H7 (cell line): ENCODE results near the gene BRF1. TPM values are rescaled to one million over a fixed set of nuclear protein-coding genes. Genes with fewer than 3 reads are reported as not detected.

Source experiments
- DNase-seq: peaks from one replicate; pipeline ENCODE4 v3.0.0; 2012
- H3K27me3 ChIP-seq: 2 replicates; pipeline ENCODE4 v1.6.0; 2011; ENCODE audit warnings: mild to moderate bottlenecking, low read length; ENCODE audit not compliant: control insufficient read depth, insufficient read depth
- H3K36me3 ChIP-seq: replicated peaks from 2 replicates; pipeline ENCODE4 v1.5.1; 2011; ENCODE audit warnings: low read length; ENCODE audit not compliant: control insufficient read depth, insufficient read depth
- H3K4me3 ChIP-seq: 2 replicates; pipeline ENCODE4 v1.5.1; 2011; ENCODE audit warnings: low read depth, mild to moderate bottlenecking, control low read depth, low read length, moderate library complexity; ENCODE audit not compliant: insufficient read depth
- total RNA-seq: library from RNA; depleted of rRNA; stranded (reverse); fragments of >200 nt; shearing (Covaris generic); gene quantifications from 2 replicates; pipeline ENCODE4 v1.2.3, GENCODE V29; 2014

BRF1 gene
- total RNA-seq, 1 experiment from 2014 or later = 18.5 TPM

DNA sequence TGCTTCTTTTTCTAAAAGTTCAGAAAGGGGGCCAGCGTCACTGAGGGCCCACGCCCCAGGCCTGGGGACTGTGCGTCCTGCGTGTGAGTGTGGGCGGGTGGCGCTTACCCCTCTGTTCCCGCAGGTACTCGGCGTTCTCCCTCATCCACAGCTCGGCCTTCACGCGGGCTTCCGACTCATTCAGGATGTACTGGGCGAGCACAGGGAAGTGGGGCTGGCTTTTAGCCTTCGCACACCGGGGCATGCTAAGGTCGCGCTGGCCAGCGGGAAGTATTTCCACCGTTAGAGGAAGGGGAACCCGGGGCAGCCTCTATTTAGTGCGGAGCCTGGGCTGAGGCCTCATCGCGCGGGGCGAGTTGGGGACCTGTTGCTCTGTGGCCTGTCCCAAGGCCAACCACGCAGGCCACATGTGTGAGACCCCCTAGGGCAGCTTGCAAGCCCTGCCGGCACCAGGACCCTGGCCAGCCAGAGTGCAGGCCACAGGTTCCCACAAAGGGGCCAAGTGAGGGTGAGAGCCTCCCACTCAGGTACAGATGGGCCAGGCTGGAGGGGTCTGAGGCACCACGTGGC is 81.7 kb downstream of the BRF1 start:
- Histone ChIP-seq H3K4me3 (no peak overlapping the region), H3K36me3 (no peaks in the 10 kb centered on the region; the same call in 1 of the 2 replicates), H3K27me3 (no peaks in the 10 kb centered on the region)
- no peak for DNase-seq

DNA sequence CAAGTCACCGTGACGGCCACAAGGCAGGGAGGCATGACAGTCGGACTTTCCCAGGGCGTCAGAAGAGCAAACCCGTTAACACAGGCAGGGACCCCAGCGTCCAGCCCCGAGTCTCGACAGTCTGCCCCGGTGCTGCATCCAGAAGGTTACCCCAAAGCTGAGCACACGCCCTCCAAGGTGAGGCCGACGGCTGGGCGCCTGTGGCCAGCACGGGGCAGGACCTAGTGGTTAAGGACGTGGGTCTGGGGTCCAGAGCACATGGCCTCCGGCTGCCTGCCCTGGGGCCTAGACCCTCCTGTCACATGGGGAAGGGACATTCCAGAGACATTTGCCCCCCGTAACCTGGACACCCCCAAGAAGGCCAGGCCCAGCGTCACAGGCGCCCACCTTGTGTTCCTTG is 82.2 kb downstream of the BRF1 start:
- Histone ChIP-seq H3K27me3 (no peaks in the 10 kb centered on the region), H3K4me3 (no peak overlapping the region), H3K36me3 (no peaks in the 10 kb centered on the region; the same call in 1 of the 2 replicates)
- DNase-seq = no peak

DNA sequence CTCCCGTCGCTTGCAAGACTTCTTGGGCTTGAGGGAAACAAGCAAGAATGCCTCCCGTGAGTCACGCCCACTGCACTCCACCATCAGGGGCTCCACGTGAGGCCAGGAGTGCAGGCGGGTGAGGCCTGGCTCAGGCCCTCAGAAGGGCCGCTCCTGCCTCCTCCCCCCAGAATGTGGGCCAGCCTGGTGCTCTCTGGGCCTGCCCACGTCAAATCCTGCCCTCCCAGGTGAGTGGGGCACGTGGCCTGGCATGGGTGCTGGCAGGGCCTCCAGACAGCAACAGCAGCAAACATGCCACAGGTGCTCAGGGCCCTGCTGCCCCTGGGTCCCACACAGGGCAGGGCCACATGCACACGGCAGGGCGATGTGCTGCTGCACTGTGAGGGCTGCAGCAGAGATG is 83.0 kb downstream of the BRF1 start:
- Histone ChIP-seq H3K27me3 (no peaks in the 10 kb centered on the region), H3K4me3 (no peak overlapping the region), H3K36me3 (no peaks in the 10 kb centered on the region; the same call in 1 of the 2 replicates)
- DNase-seq = no peak

DNA sequence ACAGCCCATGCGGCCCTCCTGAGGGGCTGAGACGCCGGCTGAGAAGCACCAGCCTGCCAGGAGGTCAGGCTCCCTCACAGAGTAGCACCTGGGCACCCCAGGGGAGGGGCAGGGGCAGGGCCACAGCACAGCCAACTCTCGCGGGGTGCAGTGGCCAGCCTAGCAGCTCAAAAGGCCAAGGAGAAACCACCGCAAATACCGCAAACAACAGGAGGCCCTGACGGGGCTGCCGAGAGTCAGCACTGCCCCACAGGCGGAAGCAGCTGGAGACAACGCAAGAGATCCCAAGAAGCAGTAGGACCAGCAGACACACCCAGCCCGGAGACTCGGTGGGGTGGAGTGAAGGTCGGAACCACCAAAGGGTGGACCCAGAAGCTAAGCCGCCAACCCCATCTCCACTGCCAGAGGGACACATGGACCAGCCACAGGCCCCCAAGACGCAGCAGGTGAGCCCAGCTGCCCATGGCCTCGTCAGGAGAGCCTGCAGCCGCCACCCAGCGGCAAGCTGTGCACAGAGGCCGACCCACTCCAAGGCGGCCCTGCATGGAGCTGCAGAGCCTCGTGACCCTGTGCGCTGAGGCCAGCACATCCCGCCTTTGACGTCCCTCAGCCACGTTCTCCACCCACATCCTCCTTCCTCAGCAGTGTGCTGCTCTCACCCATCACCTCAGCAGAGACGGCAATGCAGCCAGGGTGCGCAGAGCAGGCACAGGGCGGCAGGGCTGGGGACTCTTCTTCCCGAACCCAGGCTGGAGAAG is 84.1 kb downstream of the BRF1 start:
- Histone ChIP-seq H3K27me3 (no peaks in the 10 kb centered on the region), H3K4me3 (no peak overlapping the region), H3K36me3 (no peaks in the 10 kb centered on the region; the same call in 1 of the 2 replicates)
- DNase-seq = no peak

DNA sequence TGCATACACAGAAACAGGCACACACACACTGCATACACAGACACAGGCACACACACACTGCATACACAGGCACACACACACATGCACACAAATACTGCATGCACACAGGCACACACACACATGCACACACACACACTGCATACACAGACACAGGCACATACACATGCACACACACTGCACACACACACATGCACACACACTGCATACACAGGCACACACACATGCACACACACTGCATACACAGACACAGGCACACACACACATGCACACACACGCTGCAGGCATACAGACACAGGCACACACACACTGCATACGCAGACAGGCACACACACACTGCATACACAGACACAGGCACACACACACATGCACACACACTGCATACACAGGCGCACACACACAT is 85.2 kb downstream of the BRF1 start:
- Histone ChIP-seq H3K4me3 (no peak overlapping the region), H3K27me3 (no peaks in the 10 kb centered on the region), H3K36me3 (no peaks in the 10 kb centered on the region; the same call in 1 of the 2 replicates)
- DNase-seq = no peak

DNA sequence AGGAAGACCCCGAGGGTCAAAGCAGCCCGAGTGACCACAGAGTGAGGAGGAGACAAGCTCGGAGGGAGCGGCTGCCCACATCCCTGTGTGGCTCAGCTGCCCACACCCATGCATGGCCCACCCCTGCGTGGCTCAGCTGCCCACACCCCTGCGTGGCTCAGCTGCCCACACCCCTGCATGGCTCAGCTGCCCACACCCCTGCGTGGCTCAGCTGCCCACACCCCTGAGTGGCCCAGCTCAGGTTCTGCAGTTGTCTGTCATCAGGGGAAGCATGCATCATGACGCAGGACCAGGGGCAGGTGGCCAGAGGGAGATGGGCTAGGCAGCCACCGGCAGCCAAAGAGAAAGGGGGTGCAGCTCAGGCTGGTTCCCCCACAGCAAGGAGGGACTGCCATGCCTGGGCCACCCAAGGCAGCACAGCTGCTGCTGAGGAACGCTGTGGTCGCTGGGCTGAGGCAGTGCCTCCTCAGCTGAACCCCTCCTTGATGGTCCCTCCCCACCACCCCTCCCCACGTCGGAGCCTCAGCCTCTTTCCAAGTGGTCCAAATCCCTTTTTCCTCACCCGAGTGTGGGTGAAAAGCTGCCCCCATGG is 86.4 kb downstream of the BRF1 start:
- no peaks in the 10 kb centered on the region; the same call in 1 of the 2 replicates for H3K36me3 ChIP-seq
- H3K27me3 ChIP-seq = no peaks in the 10 kb centered on the region
- H3K4me3 ChIP-seq = no peak overlapping the region
- no peak for DNase-seq

DNA sequence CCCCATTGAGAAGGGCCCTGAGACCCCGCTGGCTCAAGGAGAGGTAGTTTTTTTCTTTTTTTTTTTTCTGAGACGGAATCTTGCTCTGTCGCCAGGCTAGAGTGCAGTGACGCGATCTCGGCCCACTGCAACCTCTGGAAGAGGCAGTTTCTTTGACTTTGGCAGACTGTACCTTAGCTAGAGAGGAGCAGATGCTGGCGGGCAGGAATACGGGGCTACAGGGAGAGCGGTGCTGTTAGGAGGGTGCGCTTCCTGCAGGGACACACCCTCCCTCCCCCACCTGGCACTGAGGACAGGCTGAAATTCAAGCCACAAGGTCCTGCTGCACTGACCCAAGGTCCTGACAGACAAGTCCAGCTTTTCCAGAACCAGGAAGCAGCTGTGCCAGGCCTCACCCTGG is 87.4 kb downstream of the BRF1 start:
- no peak for DNase-seq
- H3K36me3 ChIP-seq = no peaks in the 10 kb centered on the region; the same call in 1 of the 2 replicates
- H3K4me3 ChIP-seq = no peak overlapping the region
- no peaks in the 10 kb centered on the region for H3K27me3 ChIP-seq

DNA sequence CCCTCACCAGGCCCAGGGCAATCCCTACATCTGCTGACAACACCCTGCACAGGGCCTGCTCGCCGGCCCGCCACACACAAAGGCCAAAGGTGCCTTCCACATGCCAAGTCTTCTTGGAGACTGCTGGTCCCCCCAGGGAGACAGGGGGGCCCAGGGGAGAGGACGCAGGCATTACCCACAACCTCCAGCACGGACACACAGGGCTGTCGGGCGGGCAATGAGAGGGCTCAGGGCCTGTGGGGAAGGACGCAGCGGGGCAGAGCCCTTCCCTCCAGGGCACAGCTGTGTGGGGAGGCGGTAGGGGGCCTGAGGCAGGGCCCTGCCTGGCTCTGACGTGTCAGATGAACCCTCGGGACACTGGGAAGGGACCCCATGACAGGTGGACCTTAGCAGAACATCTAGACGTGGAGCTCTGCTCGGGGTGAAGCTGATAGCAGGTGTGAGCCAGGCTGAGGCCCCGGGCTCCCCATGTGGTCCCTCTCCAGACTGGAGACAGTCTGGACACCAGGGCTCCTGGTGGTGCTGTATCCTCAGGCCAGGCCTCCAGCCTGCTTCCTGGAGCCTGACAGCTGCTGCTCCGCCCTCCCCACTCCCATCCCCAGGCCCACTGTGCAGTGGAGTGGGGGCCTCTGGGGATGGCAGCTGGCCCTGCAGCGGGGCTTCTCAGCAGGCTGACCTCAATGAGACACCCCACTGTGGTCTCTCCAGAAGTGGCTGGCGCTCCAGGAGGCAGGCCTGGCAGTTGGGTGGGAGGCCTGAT is 88.1 kb downstream of the BRF1 start:
- DNase-seq = no peak
- Histone ChIP-seq H3K27me3 (no peaks in the 10 kb centered on the region), H3K36me3 (no peaks in the 10 kb centered on the region; the same call in 1 of the 2 replicates), H3K4me3 (no peak overlapping the region)

DNA sequence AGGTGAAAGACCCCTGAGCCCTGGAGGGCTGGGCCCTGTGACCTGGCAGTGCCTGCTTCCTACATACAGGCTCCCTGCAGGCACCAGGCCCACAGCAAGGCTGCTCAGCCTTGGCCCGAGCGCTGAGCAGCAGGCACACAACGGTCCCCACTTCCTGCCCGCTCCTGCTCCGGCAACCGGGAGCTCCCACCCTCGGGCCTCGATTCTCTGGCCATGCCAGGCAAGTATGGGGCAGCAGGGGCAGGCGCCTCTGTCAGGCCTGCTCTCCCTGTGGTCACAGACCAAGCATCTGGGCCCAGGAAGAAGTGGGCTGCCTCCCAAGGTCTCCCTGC is 89.1 kb downstream of the BRF1 start:
- DNase-seq = no peak
- Histone ChIP-seq H3K27me3 (no peaks in the 10 kb centered on the region), H3K4me3 (no peak overlapping the region), H3K36me3 (no peaks in the 10 kb centered on the region; the same call in 1 of the 2 replicates)

DNA sequence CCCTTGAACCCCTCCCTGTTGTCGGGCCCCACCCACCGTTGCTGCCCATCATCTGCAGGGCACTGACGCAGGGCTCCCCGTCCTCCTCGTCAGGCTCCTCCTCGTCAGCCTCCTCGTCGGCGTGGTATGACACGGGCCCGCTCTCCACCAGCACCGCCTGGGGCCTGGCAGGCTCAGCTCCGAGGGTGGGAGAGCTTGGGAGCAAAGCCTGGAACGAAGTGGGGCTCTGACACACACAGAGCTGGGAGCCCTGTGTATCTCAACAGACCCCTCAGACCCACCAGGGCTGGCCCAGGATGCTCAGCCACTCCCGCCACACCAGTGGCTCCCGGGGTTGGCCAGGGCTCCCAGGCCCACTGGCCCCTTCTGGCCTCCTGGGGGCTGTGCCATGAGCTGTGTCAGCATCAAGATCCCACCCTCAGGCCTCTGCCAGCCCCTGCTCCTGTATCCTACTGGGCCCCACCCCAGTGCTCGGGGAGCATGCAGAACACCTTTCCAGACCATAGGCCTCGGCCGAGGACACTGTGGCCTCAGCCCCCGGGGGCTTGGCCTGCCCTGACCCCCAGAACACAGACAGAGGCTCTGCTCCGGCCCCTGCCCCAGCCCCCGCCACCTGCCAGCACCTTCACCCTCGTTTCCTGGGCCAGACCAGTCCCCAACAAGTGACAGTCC is 89.6 kb downstream of the BRF1 start:
- H3K27me3 ChIP-seq = no peaks in the 10 kb centered on the region

DNA sequence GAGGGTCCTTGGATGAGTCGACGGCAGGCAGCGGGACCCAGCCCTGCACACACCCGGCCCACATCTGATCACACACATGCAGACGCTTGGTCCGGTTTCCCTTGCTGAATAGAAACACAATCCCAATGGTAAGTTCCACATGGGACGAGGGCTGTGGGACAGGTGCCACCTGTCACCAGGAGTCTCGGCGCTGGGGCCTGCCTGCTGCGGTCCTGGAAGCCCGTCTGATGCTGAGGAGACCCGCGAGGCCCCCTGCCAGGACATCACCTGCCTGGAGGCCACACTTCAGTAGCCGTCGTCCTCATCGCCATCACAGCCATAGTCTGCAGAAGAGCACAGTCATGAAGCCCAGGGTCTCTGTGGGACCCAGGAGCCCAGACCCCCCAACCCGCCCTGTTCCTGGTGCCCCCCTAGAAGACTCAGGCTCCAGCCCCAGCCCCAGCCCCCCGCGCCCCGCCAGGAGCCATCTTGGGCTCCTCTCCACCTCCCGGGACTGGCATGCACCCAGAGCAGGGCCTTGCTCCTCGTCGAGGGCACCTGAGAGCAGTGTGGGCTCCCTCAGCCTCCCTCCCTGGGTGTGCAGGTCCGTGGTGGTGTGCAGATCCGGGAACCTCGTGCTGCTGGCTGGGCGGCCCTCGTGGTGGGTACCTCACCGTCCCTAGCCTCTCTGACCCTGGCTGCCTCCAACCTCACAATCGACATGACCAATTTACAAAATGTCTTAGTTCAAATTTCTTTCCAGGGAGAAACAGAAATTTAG is 90.4 kb downstream of the BRF1 start:
- Histone ChIP-seq H3K4me3 (no peak overlapping the region), H3K36me3 (no peaks in the 10 kb centered on the region; the same call in 1 of the 2 replicates), H3K27me3 (no peaks in the 10 kb centered on the region)
- no peak for DNase-seq

More for the DNA sequence above, 89.6 kb downstream of the BRF1 start:
- Histone ChIP-seq H3K4me3 (no peak overlapping the region), H3K36me3 (no peaks in the 10 kb centered on the region; the same call in 1 of the 2 replicates)
- no peak for DNase-seq

DNA sequence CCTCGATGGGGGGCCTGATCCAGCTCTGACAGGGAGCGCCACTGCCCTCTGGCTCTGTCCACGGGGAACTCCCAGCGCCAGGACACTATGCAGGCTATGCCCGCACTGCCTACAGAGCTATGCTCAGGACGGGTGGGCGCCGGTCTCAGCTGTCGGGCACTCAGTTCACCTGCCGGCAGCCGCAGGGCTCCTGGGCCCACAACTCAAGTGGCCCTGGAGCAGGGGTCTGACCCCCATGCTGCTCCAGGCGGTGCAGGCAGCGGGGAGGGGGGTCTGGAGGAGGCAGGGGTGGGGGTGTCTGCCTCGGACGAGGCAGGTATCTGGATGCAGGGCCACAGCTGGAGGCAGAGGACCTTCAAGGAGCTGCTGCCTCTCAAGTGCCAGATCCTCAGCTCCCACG is 91.2 kb downstream of the BRF1 start:
- Histone ChIP-seq H3K27me3 (no peaks in the 10 kb centered on the region), H3K36me3 (no peaks in the 10 kb centered on the region; the same call in 1 of the 2 replicates), H3K4me3 (no peak overlapping the region)
- no peak for DNase-seq

DNA sequence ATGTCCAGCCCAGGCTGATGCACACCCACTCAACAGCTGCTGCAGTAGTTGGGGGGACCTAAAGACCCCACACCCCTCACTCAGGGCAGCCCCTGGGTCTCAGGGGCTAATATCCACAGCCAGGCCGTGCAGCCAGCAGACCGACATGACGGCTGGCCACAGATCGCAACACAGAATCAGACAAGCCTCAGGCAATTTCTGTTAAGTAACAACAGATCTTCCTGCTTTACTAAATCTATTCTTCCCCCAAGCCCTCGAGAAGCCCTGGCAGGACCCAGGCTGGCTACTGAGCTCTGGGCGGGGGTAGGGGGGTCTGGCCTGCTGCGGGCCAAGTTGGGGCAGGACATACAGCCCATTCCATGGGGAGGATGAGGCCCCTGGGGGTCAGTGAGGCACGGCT is 91.7 kb downstream of the BRF1 start:
- no peaks in the 10 kb centered on the region; the same call in 1 of the 2 replicates for H3K36me3 ChIP-seq
- H3K4me3 ChIP-seq = no peak overlapping the region
- DNase-seq = no peak
- H3K27me3 ChIP-seq = no peaks in the 10 kb centered on the region

DNA sequence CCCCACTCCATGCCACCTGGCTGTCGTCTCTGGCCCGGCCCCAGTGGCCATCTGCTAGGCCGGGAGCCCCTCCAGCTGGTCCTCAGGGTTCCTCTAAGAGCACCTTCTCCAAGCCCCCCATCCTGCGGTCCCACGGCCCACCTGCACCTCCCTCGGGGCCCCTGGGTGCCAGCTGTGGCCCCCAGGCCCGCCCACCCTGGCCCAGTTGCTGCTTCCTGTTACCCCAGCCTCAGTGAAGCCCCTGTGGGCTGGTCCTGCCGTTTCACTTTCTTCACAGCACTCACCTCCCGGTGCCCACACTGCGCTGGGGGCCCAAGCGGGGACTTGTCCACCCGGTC is 92.1 kb downstream of the BRF1 start:
- no peak for DNase-seq
- H3K36me3 ChIP-seq = no peaks in the 10 kb centered on the region; the same call in 1 of the 2 replicates
- no peaks in the 10 kb centered on the region for H3K27me3 ChIP-seq
- no peak overlapping the region for H3K4me3 ChIP-seq
